HEK293T (cell line): ENCODE results near the gene AKNA.
"Not testable (repeated sequence)": the region's sequence is repeated elsewhere in the genome, so short reads cannot be mapped to it uniquely, and the experiment has no call there.

ENCODE experiments used
- ARNT ChIP-seq: fragments of 450-650 bp; IDR thresholded peaks from 2 replicates; pipeline ENCODE4 v1.6.1; 2017; ENCODE audit warnings: mild to moderate bottlenecking
- BHLHE40 ChIP-seq: fragments of 450-650 bp; IDR thresholded peaks from 2 replicates; pipeline ENCODE4 v1.6.1; 2016; ENCODE audit warnings: mild to moderate bottlenecking, moderate library complexity, borderline replicate concordance
- CTBP1 ChIP-seq: fragments of 450-650 bp; IDR thresholded peaks from 2 replicates; pipeline ENCODE4 v1.6.1; 2016; ENCODE audit warnings: borderline replicate concordance
- FOXA1 ChIP-seq: fragments of 450-650 bp; IDR thresholded peaks from 2 replicates; pipeline ENCODE4 v1.6.1; 2016; ENCODE audit warnings: mild to moderate bottlenecking
- FOXK2 ChIP-seq: fragments of 450-650 bp; IDR thresholded peaks from 2 replicates; pipeline ENCODE4 v1.6.1; 2016; ENCODE audit warnings: mild to moderate bottlenecking
- FOXM1 ChIP-seq: fragments of 450-650 bp; IDR thresholded peaks from 2 replicates; pipeline ENCODE4 v1.6.1; 2017; ENCODE audit warnings: mild to moderate bottlenecking, borderline replicate concordance
- HDGF ChIP-seq: fragments of 450-650 bp; IDR thresholded peaks from 2 replicates; pipeline ENCODE4 v1.6.1; 2017; ENCODE audit warnings: antibody characterized with exemption, borderline replicate concordance
- LEF1 ChIP-seq: fragments of 450-650 bp; IDR thresholded peaks from 2 replicates; pipeline ENCODE4 v1.6.1; 2017; ENCODE audit warnings: mild to moderate bottlenecking, borderline replicate concordance
- NFRKB ChIP-seq: fragments of 450-650 bp; IDR thresholded peaks from 2 replicates; pipeline ENCODE4 v1.6.1; 2016; ENCODE audit warnings: mild to moderate bottlenecking, moderate library complexity
- PKNOX1 ChIP-seq: fragments of 450-650 bp; IDR thresholded peaks from 2 replicates; pipeline ENCODE4 v1.6.1; 2016
- SP1 ChIP-seq: fragments of 450-650 bp; IDR thresholded peaks from 2 replicates; pipeline ENCODE4 v1.6.1; 2017
- SUZ12 ChIP-seq: fragments of 450-650 bp; IDR thresholded peaks from 2 replicates; pipeline ENCODE4 v1.6.1; 2016; ENCODE audit warnings: mild to moderate bottlenecking
- TARDBP ChIP-seq: fragments of 450-650 bp; IDR thresholded peaks from 2 replicates; pipeline ENCODE4 v1.6.1; 2016
- ZNF384 ChIP-seq: fragments of 450-650 bp; IDR thresholded peaks from 2 replicates; pipeline ENCODE4 v1.6.1; 2016

GRCh38 chr9:114325684-114326254 is 62.0 kb downstream of the AKNA start:
- not testable (repeated sequence) for TF ChIP-seq SUZ12, ARNT, FOXM1, PKNOX1, SP1, ZNF384, BHLHE40, LEF1, TARDBP, CTBP1, FOXA1, FOXK2, NFRKB, HDGF
